ENCODE measurements around the gene SH3PXD2A. TPM values are rescaled to one million over a fixed set of nuclear protein-coding genes. Genes with fewer than 3 reads are reported as not detected.

SH3PXD2A gene
- total RNA-seq, 1 donor from 2014 or later = 12.2 TPM

GRCh38 chr10:103895411-103896186 is 40.2 kb upstream of the SH3PXD2A start:
- no peak for DNase-seq (ENCODE audit: low read depth)
- no peak overlapping the region for H3K4me3 ChIP-seq (ENCODE audit: low read depth, low read length)

GRCh38 chr10:103894441-103894864 is 39.1 kb upstream of the SH3PXD2A start:
- DNase-seq (ENCODE audit: low read depth) = no peak
- Histone ChIP-seq H3K36me3 (ENCODE audit: control insufficient read depth, insufficient read depth, low read length) (peaks cover 1% of the 10 kb centered on the region), H3K4me3 (ENCODE audit: low read depth, low read length) (no peak overlapping the region), H3K27me3 (ENCODE audit: control insufficient read depth, insufficient read depth, low read length) (no peaks in the 10 kb centered on the region)
- no peak for TF ChIP-seq CTCF (IDR thresholded peaks at IDR 0.05; ENCODE audit: insufficient read depth, low read length, poor library complexity, severe bottlenecking)

More at GRCh38 chr10:103895411-103896186, 40.2 kb upstream of the SH3PXD2A start:
- TF ChIP-seq CTCF (IDR thresholded peaks at IDR 0.05; ENCODE audit: insufficient read depth, low read length, poor library complexity, severe bottlenecking) = no peak
- H3K27me3 ChIP-seq (ENCODE audit: control insufficient read depth, insufficient read depth, low read length) = no peaks in the 10 kb centered on the region
- H3K36me3 ChIP-seq (ENCODE audit: control insufficient read depth, insufficient read depth, low read length) = peaks cover 1% of the 10 kb centered on the region

- Histone ChIP-seq H3K36me3 (ENCODE audit: control insufficient read depth, insufficient read depth, low read length) (peaks cover 1% of the 10 kb centered on the region), H3K4me3 (ENCODE audit: low read depth, low read length) (no peak overlapping the region), H3K27me3 (ENCODE audit: control insufficient read depth, insufficient read depth, low read length) (no peaks in the 10 kb centered on the region)
- TF ChIP-seq CTCF (IDR thresholded peaks at IDR 0.05; ENCODE audit: insufficient read depth, low read length, poor library complexity, severe bottlenecking) = no peak
- DNase-seq (ENCODE audit: low read depth) = no peak
Observed at GRCh38 chr10:103893817-103894216, 38.4 kb upstream of the SH3PXD2A start.

- no peak for TF ChIP-seq CTCF (IDR thresholded peaks at IDR 0.05; ENCODE audit: insufficient read depth, low read length, poor library complexity, severe bottlenecking)
- no peak overlapping the region for H3K4me3 ChIP-seq (ENCODE audit: low read depth, low read length)
- DNase-seq (ENCODE audit: low read depth) = no peak
- peaks cover 1% of the 10 kb centered on the region for H3K36me3 ChIP-seq (ENCODE audit: control insufficient read depth, insufficient read depth, low read length)
- H3K27me3 ChIP-seq (ENCODE audit: control insufficient read depth, insufficient read depth, low read length) = no peaks in the 10 kb centered on the region
Observed at GRCh38 chr10:103892181-103892580, 36.8 kb upstream of the SH3PXD2A start.

GRCh38 chr10:103890688-103891087 is 35.3 kb upstream of the SH3PXD2A start:
- no peak overlapping the region for H3K4me3 ChIP-seq (ENCODE audit: low read depth, low read length)
- H3K36me3 ChIP-seq (ENCODE audit: control insufficient read depth, insufficient read depth, low read length) = peaks cover 1% of the 10 kb centered on the region
- no peaks in the 10 kb centered on the region for H3K27me3 ChIP-seq (ENCODE audit: control insufficient read depth, insufficient read depth, low read length)
- TF ChIP-seq CTCF (IDR thresholded peaks at IDR 0.05; ENCODE audit: insufficient read depth, low read length, poor library complexity, severe bottlenecking) = no peak
- DNase-seq (ENCODE audit: low read depth) = no peak
